Measurements from ENCODE around the gene TM9SF3.

The TM9SF3 gene

DNA sequence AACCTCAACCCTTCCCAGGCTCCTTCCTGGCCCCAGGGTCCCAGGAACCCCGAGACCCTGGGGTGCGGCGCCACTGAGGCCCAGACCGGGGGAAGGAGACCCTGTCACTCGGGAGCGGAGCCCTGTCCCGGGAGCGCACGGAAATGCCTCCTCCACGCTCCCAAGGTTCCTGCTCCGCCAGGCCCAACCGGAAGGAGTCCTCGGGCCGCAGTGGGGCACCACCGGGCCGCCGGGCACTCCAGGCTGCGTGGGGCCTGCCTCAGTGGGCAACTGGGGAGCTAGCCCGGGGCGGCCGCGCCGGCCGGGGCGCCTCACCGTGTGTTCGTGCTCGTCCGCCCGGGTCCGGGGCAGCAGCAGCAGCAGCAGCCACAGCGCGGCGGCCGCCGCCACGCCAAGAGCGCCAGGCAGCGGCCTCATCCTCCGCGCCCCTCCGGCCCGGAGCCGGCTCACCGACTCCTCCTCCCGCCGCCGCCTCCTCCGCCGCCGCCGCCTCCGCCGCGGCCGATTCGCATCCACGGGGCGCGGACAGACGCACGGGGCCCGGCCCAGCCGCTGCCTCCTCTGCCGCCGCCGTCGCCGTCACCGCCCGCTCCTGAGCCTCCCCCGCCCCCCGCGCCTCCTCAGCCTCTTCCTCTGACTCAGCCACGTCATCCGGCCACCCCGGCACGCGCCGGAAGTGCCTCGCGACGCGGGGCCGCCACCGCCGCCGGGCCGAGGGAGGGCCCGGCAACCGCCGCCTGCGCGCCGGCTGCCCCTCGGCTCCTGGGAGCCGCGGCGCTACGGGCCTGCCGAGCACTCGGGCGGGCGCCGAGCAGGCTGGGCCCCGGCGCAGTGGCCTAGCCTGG is at the start of gene TM9SF3:
TM9SF3 (minus strand) TSS at position 594 of the 845 bp plus-strand sequence; CDS start at position 417, 177 bp downstream.
- Histone ChIP-seq H3K27ac (peak within 1 kb of the TSS; percentile 94), H3K4me3 (ENCODE audit: low read depth in 1 of 2, low read length in 1 of 2) (peak within 1 kb of the TSS; percentile 66 to 79), H3K9me3 (no peaks in the 10 kb centered on the region), H3K36me3 (no peaks in the 10 kb centered on the region), H3K4me1 (ENCODE audit: control insufficient read depth in 1 of 2, insufficient read depth in 1 of 2, low read depth in 1 of 2, low read length in 1 of 2) (peaks cover 31 to 41% of the 10 kb centered on the region in 2 experiments), H3K27me3 (peaks cover 23% of the 10 kb centered on the region)
- peak; percentile 18 for TF ChIP-seq CTCF (IDR thresholded peaks at IDR 0.05)

- no peak for TF ChIP-seq CTCF (IDR thresholded peaks at IDR 0.05)
- Histone ChIP-seq H3K27me3 (no peaks in the 10 kb centered on the region), H3K9me3 (no peaks in the 10 kb centered on the region), H3K4me3 (ENCODE audit: low read depth in 1 of 2, low read length in 1 of 2) (no peak overlapping the region), H3K36me3 (peaks cover 75% of the 10 kb centered on the region), H3K27ac (no peak overlapping the region), H3K4me1 (ENCODE audit: control insufficient read depth in 1 of 2, insufficient read depth in 1 of 2, low read depth in 1 of 2, low read length in 1 of 2) (no peaks in the 10 kb centered on the region)
Measured at GRCh38 chr10:96636551-96636950, 49.7 kb upstream of the TM9SF3 start.

DNA sequence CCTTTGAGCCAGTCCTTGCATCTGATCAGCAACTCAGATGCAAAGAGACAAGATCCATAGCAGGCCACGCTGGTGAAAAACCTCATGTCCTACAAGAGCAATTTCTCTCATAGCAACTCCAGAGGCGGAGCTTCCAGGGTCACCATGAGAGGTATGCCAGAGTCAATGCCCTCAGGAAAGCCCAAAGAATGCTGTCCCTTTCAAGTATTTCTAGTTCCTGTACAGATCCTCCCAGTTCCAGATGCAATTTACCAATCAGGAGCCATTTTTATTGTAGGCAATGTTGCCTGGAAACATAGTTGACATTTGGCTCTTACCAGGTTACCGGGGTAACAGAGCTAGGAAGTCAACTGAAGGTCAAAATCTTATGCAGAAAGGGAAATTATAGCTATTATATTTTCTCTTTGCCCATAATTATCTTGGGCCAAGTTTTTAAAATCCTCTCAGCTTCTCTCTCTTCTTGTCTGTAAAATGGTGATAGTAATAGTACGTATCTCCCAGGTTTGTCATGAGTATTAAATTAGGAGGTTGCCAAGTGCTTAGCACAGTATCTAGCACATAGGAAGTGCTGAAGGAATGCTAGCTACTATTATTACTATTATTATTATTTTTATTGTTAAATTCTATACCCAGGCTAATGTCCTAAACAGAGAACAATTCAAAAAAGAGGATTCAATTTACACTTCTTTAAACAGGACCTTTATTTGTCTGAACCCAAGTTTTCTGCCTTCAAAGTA is 46.3 kb upstream of the TM9SF3 start:
- H3K36me3 ChIP-seq = peaks cover 60% of the 10 kb centered on the region
- H3K9me3 ChIP-seq = no peaks in the 10 kb centered on the region
- H3K4me3 ChIP-seq (ENCODE audit: low read depth in 1 of 2, low read length in 1 of 2) = no peak overlapping the region
- no peaks in the 10 kb centered on the region for H3K27me3 ChIP-seq
- TF ChIP-seq CTCF (IDR thresholded peaks at IDR 0.05) = no peak
- H3K4me1 ChIP-seq (ENCODE audit: control insufficient read depth in 1 of 2, insufficient read depth in 1 of 2, low read depth in 1 of 2, low read length in 1 of 2) = no peaks in the 10 kb centered on the region
- peak overlapping the region; percentile 26 for H3K27ac ChIP-seq

DNA sequence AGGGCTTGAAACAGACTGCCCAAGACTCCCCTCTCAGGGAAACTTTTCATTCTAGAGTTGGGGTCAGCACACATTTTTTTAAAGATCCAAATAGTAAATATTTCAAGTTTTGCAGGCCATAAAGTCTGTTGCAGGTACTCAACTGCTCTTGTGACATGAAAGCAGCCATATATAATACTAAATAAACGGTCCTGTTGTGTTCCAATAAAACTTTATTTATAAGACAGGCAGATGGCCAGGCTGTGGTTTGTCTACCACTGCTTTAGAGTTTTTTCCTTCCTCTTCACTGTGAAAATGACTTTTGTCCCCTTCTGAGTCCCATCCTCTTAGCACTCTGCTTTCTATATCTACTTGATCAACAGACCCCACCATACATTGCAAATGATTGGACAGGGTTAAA is 40.5 kb upstream of the TM9SF3 start:
- Histone ChIP-seq H3K4me3 (ENCODE audit: low read depth in 1 of 2, low read length in 1 of 2) (no peak overlapping the region), H3K36me3 (peaks cover 78% of the 10 kb centered on the region), H3K9me3 (no peaks in the 10 kb centered on the region), H3K4me1 (ENCODE audit: control insufficient read depth in 1 of 2, insufficient read depth in 1 of 2, low read depth in 1 of 2, low read length in 1 of 2) (no peaks in the 10 kb centered on the region), H3K27me3 (no peaks in the 10 kb centered on the region), H3K27ac (no peak overlapping the region)
- TF ChIP-seq CTCF (IDR thresholded peaks at IDR 0.05) = no peak

- Histone ChIP-seq H3K4me3 (ENCODE audit: low read depth in 1 of 2, low read length in 1 of 2) (no peak overlapping the region), H3K27ac (no peak overlapping the region), H3K4me1 (ENCODE audit: control insufficient read depth in 1 of 2, insufficient read depth in 1 of 2, low read depth in 1 of 2, low read length in 1 of 2) (no peaks in the 10 kb centered on the region), H3K9me3 (no peaks in the 10 kb centered on the region), H3K36me3 (peaks cover 83% of the 10 kb centered on the region), H3K27me3 (no peaks in the 10 kb centered on the region)
- no peak for TF ChIP-seq CTCF (IDR thresholded peaks at IDR 0.05)
Measured at GRCh38 chr10:96626795-96627194, 40.0 kb upstream of the TM9SF3 start.
